Ovary (tissue), 9 donors: ENCODE results near the gene SLC45A2. TPM values are rescaled to one million over a fixed set of nuclear protein-coding genes. Genes with fewer than 3 reads are reported as not detected.
"Not testable (repeated sequence)": the region's sequence is repeated elsewhere in the genome, so short reads cannot be mapped to it uniquely, and the experiment has no call there.

Source experiments
- DNase-seq, 5 donors: peaks; one replicate each; pipeline ENCODE4 v3.0.0-alpha.2; 2019 to 2020
- H3K27ac ChIP-seq, 2 donors: fragments of 200-600 bp; one replicate each; pipeline versions ENCODE4 v1.5.1 to v1.8.0; 2019 to 2022
- H3K27me3 ChIP-seq: fragments of 200-600 bp; one replicate; pipeline ENCODE4 v1.8.0; 2022
- H3K36me3 ChIP-seq: fragments of 200-600 bp; sonication (generic); one replicate; pipeline ENCODE4 v1.5.1; 2019
- H3K4me1 ChIP-seq: one replicate; pipeline ENCODE4 v1.8.1; 2013; ENCODE audit warnings: mild to moderate bottlenecking, moderate library complexity; ENCODE audit not compliant: insufficient read depth
- H3K4me3 ChIP-seq: fragments of 200-600 bp; sonication (generic); one replicate; pipeline ENCODE4 v1.5.1; 2017
- H3K9me3 ChIP-seq, 2 donors: fragments of 200-600 bp in 1 of 2; sonication (generic) in 1 of 2; one replicate each; pipeline versions ENCODE4 v1.5.1 to v1.8.1; 2013 to 2019; ENCODE audit warnings: mild to moderate bottlenecking in 1 of 2, moderate library complexity in 1 of 2
- CTCF ChIP-seq, 3 donors: fragments of 450-650 bp in 2 of 3; fragments of 200-600 bp in 1 of 3; IDR thresholded peaks; one replicate each; pipeline versions ENCODE4 v1.5.1 to v1.8.0; 2016 to 2022; ENCODE audit warnings: antibody characterized with exemption in 3 of 3, mild to moderate bottlenecking in 1 of 3
- EP300 ChIP-seq: sonication (generic); formaldehyde crosslinking; IDR thresholded peaks from one replicate; pipeline ENCODE4 v1.6.1; 2017; ENCODE audit warnings: antibody characterized with exemption
- POLR2A ChIP-seq: fragments of 450-650 bp; IDR thresholded peaks from one replicate; pipeline ENCODE4 v1.6.1; 2017; ENCODE audit warnings: antibody characterized with exemption, mild to moderate bottlenecking, moderate library complexity
- WGBS, 3 donors: extraction: QIAGEN DNeasy Blood & Tissue Kit in 1 of 3; methylation state at CpG; one replicate each; pipeline versions ENCODE4 v1.1.5 to v1.1.7; 2013 to 2017; 5-methylcytosine and 5-hydroxymethylcytosine counted together
- intact Hi-C, 4 donors: fragments of 100-400 bp; cut with DNase I; formaldehyde crosslinking; loops; one replicate each; pipeline versions ENCODE4 v1.11.0 to v1.15.1; 2022 to 2023
- polyA plus RNA-seq, 2 donors: library from polyadenylated mRNA; stranded (reverse); fragments of 200-250 nt in 1 of 2; fragments of 350-450 nt in 1 of 2; fragmentation: Illumina TruSeq in 1 of 2; extraction: RNeasy Lipid Tissue Mini Kit (QIAGEN cat#74804) in 1 of 2; gene quantifications; one replicate each; pipeline ENCODE4 v1.2.3, GENCODE V29; 2013 to 2014
- total RNA-seq, 7 donors: library from RNA; depleted of rRNA in 2 of 7; stranded (reverse); fragments of >200 nt in 2 of 7; fragmentation: NEBNext Ultra II Directional in 3 of 7; extraction: Animal tissue kit (Norgen Biotek cat#: 25700) in 3 of 7; gene quantifications; one replicate each; pipeline versions ENCODE4 v1.1.0 to v1.2.4, GENCODE V29; 2016 to 2023
- donor health status: DM: no; HTN: no; CAD: no; lungs with moderate emphysema.
- donor health status: DM: no; HTN: no; CAD: no.
- donor health status: Bipolar disorder and iron deficiency.
- donor health status: DM: yes; HTN: yes; CAD: no.
- donor health status: DM: no; HTN: no; CAD: no.
- donor health status: DM: yes; HTN: yes; CAD: no.

Gene SLC45A2
- total and polyA plus RNA-seq, 9 donors: 0.15 TPM; not detected in 8

- Histone ChIP-seq H3K9me3 (no peaks in the 10 kb centered on the region), H3K36me3 (no peaks in the 10 kb centered on the region), H3K4me3 (no peak overlapping the region), H3K4me1 (peaks cover 2% of the 10 kb centered on the region), H3K27me3 (no peaks in the 10 kb centered on the region), H3K27ac (no peak overlapping the region)
- WGBS, 3 donors: 70 to 75% (median 74%) methylated on average over 4 of the region's 4 CpGs
- DNase-seq: no peak
- TF ChIP-seq CTCF (IDR thresholded peaks at IDR 0.05) (no peak), POLR2A (no peak), EP300 (no peak)
- intact Hi-C loops: no loop called here
Measured at GRCh38 chr5:34011536-34011935, 27.0 kb upstream of the SLC45A2 start.

GRCh38 chr5:34010146-34010545 is 25.7 kb upstream of the SLC45A2 start:
- intact Hi-C loops, H3K27ac ChIP-seq, H3K4me1 ChIP-seq, H3K9me3 ChIP-seq, H3K36me3 ChIP-seq, H3K27me3 ChIP-seq, DNase-seq, H3K4me3 ChIP-seq: not testable (repeated sequence)
- WGBS, 3 donors: 71 to 95% (median 92%) methylated on average over 2 of the region's 2 CpGs

- 47 to 94% (median 92%) methylated on average over 1 of the region's 1 CpG for WGBS, 3 donors
- H3K27ac ChIP-seq: peak overlapping the region in 1 of 2 donors; percentile 85
- H3K27me3 ChIP-seq: no peaks in the 10 kb centered on the region
- no peaks in the 10 kb centered on the region for H3K9me3 ChIP-seq
- TF ChIP-seq EP300 (no peak), CTCF (IDR thresholded peaks at IDR 0.05) (no peak), POLR2A (no peak)
- no peak overlapping the region for H3K4me3 ChIP-seq
- DNase-seq: no peak
- no peaks in the 10 kb centered on the region for H3K36me3 ChIP-seq
- H3K4me1 ChIP-seq: peaks cover 2% of the 10 kb centered on the region
- intact Hi-C loops: no loop called here
Measured at GRCh38 chr5:34009610-34010009, 25.1 kb upstream of the SLC45A2 start.

GRCh38 chr5:34008802-34009201 is 24.3 kb upstream of the SLC45A2 start:
- no peak for DNase-seq

More at GRCh38 chr5:34008802-34009201, 24.3 kb upstream of the SLC45A2 start:
- TF ChIP-seq EP300: no peak
- TF ChIP-seq POLR2A: no peak
- TF ChIP-seq CTCF (IDR thresholded peaks at IDR 0.05): no peak
- WGBS, 3 donors: 1 to 2% (median 2%) methylated on average over 1 of the region's 1 CpG
- peak overlapping the region; percentile 54 for H3K4me3 ChIP-seq
- peak overlapping the region; percentile 34 to 85 for H3K27ac ChIP-seq
- peaks cover 2% of the 10 kb centered on the region for H3K4me1 ChIP-seq
- H3K36me3 ChIP-seq: no peaks in the 10 kb centered on the region
- intact Hi-C loops: no loop called here
- H3K27me3 ChIP-seq: no peaks in the 10 kb centered on the region
- H3K9me3 ChIP-seq: no peaks in the 10 kb centered on the region
